ENCODE measurements around the gene SLC4A2. TPM values are rescaled to one million over a fixed set of nuclear protein-coding genes. Genes with fewer than 3 reads are reported as not detected.

Gene SLC4A2
- polyA plus RNA-seq, 1 donor = 55.9 TPM

- DNase-seq (ENCODE audit: low read depth) = no peak
Observed at GRCh38 chr7:151094675-151095074, 35.3 kb downstream of the SLC4A2 start.

- DNase-seq (ENCODE audit: low read depth) = no peak
Observed at GRCh38 chr7:151095123-151095797, 35.9 kb downstream of the SLC4A2 start.

- DNase-seq (ENCODE audit: low read depth) = no peak
Observed at GRCh38 chr7:151095828-151096475, 36.6 kb downstream of the SLC4A2 start.

GRCh38 chr7:151099486-151100211 lies 40.3 kb downstream of the SLC4A2 start:
- DNase-seq (ENCODE audit: low read depth) = no peak

GRCh38 chr7:151100921-151101320 lies 41.5 kb downstream of the SLC4A2 start:
- DNase-seq (ENCODE audit: low read depth) = no peak

GRCh38 chr7:151101621-151102396 lies 42.4 kb downstream of the SLC4A2 start:
- no peak for DNase-seq (ENCODE audit: low read depth)

- no peak for DNase-seq (ENCODE audit: low read depth)
Observed at GRCh38 chr7:151102991-151103390, 43.6 kb downstream of the SLC4A2 start.

GRCh38 chr7:151103973-151104372 lies 44.6 kb downstream of the SLC4A2 start:
- DNase-seq (ENCODE audit: low read depth) = no peak

- DNase-seq (ENCODE audit: low read depth) = no peak
Observed at GRCh38 chr7:151104411-151105235, 45.2 kb downstream of the SLC4A2 start.

- no peak for DNase-seq (ENCODE audit: low read depth)
Observed at GRCh38 chr7:151107882-151108281, 48.5 kb downstream of the SLC4A2 start.

- DNase-seq (ENCODE audit: low read depth) = no peak
Observed at GRCh38 chr7:151109094-151110048, 50.0 kb downstream of the SLC4A2 start.

- no peak for DNase-seq (ENCODE audit: low read depth)
Observed at GRCh38 chr7:151110236-151110940, 51.0 kb downstream of the SLC4A2 start.

GRCh38 chr7:151110941-151111645 lies 51.7 kb downstream of the SLC4A2 start:
- DNase-seq (ENCODE audit: low read depth) = no peak

- DNase-seq (ENCODE audit: low read depth) = no peak
Observed at GRCh38 chr7:151113344-151114150, 54.2 kb downstream of the SLC4A2 start.

- DNase-seq (ENCODE audit: low read depth) = no peak
Observed at GRCh38 chr7:151114151-151115090, 55.0 kb downstream of the SLC4A2 start.

GRCh38 chr7:151115121-151115835 lies 55.9 kb downstream of the SLC4A2 start:
- no peak for DNase-seq (ENCODE audit: low read depth)

All from forelimb muscle (tissue), 1 donor.